Measurements from ENCODE around the gene ADGRL1. TPM values are rescaled to one million over a fixed set of nuclear protein-coding genes. Genes with fewer than 3 reads are reported as not detected.
A peak's percentile ranks its signal among the peaks of the same experiment; 100 is the strongest.

Gene ADGRL1
- total and polyA plus RNA-seq, 9 of the 15 experiments (the other 6 are each of a cell fraction or from before 2014, with no cell fraction given): 0.14 to 37.0 (median 8.6) TPM

DNA sequence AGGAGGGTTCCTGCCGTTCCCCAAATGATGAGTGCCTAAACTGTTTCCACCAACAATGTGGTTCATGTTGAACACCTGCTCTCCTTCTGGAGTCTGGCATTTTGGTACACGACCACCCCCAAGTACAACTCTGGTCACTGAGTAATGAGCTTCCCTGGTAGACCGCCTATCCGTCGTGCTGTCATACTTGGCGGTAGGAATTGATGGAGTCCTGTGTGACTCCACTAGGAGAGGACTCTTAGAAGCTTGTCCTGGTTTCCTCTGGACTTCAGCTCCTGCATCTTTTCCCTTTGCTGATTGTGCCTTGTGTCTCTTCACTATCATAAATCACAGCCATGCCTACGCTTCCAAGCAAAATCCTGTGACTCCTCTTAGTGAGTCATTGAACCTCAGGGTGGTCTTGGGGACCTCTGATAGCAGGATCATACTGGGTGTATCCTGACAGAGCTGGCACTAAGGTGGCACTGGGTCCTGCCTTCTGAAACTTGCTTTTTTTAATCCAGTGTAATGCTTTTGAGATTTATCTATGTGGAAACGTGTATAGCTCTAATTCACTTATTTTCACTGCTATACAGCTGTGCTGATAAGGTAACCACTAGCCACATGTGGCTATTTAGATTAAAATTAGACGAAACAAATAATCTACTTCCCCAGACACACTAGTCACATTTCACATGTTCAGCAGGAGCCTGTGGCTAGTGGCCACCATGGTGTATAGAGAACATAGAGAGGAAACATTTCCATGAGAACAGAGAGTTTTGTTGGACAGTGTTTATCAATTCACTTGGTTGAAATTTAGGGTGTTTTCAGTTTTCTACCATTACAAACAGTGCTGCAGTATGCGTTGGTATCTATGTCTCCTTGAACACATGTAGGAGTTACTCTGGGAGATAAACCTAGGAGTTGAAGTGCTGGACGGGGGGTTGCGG is 63.4 kb downstream of the ADGRL1 start (continued):
- TF ChIP-seq, protein P1, sequence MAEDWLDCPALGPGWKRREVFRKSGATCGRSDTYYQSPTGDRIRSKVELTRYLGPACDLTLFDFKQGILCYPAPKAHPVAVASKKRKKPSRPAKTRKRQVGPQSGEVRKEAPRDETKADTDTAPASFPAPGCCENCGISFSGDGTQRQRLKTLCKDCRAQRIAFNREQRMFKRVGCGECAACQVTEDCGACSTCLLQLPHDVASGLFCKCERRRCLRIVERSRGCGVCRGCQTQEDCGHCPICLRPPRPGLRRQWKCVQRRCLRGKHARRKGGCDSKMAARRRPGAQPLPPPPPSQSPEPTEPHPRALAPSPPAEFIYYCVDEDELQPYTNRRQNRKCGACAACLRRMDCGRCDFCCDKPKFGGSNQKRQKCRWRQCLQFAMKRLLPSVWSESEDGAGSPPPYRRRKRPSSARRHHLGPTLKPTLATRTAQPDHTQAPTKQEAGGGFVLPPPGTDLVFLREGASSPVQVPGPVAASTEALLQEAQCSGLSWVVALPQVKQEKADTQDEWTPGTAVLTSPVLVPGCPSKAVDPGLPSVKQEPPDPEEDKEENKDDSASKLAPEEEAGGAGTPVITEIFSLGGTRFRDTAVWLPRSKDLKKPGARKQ (CRISPR knock-in tag; IDR thresholded peaks at IDR 0.05): no peak
- TF ChIP-seq ZNF589 (CRISPR knock-in tag; IDR thresholded peaks at IDR 0.05; ENCODE audit: low read depth) (peak; percentile 87), ZNF76 (CRISPR knock-in tag; IDR thresholded peaks at IDR 0.05; ENCODE audit: borderline replicate concordance) (no peak), IFI16 (CRISPR knock-in tag; IDR thresholded peaks at IDR 0.05) (no peak), ETV5 (CRISPR knock-in tag; IDR thresholded peaks at IDR 0.05; ENCODE audit: low read depth) (no peak; the same call in 1 of the 2 replicates), DIDO1 (tag; IDR thresholded peaks at IDR 0.05; ENCODE audit: low read depth) (no peak), ZNF785 (CRISPR knock-in tag; IDR thresholded peaks at IDR 0.05) (no peak), POLR2AphosphoS5 (IDR thresholded peaks at IDR 0.05; ENCODE audit: control insufficient read depth, insufficient read depth, low read depth, low read length) (peak; percentile 62), ZBTB7A (IDR thresholded peaks at IDR 0.05; ENCODE audit: borderline replicate concordance, control insufficient read depth, low read depth, low read length) (no peak), CXXC5 (CRISPR knock-in tag; IDR thresholded peaks at IDR 0.05) (peak; percentile 80), ZNF551 (CRISPR knock-in tag; IDR thresholded peaks at IDR 0.05) (no peak), CBFA2T2 (conservative IDR thresholded peaks at IDR 0.05) (peak; percentile 93), NCOR1 (IDR thresholded peaks at IDR 0.05) (peak; percentile 90), MTA2 (IDR thresholded peaks at IDR 0.05; ENCODE audit: low read depth) (peak; percentile 89), KDM1A (IDR thresholded peaks at IDR 0.05) (peak; percentile 100), HDAC2 (IDR thresholded peaks at IDR 0.05) (peak; percentile 100), NONO (IDR thresholded peaks at IDR 0.05; ENCODE audit: low read depth in 2 of 2, low read length in 1 of 2) (0 out of 4 replicates have a peak, but pooled peaks of 1 of the 2 experiments have one; percentile 18), ADNP (tag; IDR thresholded peaks at IDR 0.05) (peak; percentile 10; the same call in 1 of the 2 replicates), ZNF699 (CRISPR knock-in tag; IDR thresholded peaks at IDR 0.05; ENCODE audit: insufficient replicate concordance) (no peak), E2F3 (CRISPR knock-in tag; IDR thresholded peaks at IDR 0.05) (no peak), ATF1 (CRISPR knock-in tag; IDR thresholded peaks at IDR 0.05) (no peak), ATF1 (tag; IDR thresholded peaks at IDR 0.05) (peak; percentile 61), SAP30 (IDR thresholded peaks at IDR 0.05; ENCODE audit: borderline replicate concordance, insufficient read depth, low read depth, low read length, poor library complexity, severe bottlenecking) (no peak)
- TF ChIP-seq, protein P2, sequence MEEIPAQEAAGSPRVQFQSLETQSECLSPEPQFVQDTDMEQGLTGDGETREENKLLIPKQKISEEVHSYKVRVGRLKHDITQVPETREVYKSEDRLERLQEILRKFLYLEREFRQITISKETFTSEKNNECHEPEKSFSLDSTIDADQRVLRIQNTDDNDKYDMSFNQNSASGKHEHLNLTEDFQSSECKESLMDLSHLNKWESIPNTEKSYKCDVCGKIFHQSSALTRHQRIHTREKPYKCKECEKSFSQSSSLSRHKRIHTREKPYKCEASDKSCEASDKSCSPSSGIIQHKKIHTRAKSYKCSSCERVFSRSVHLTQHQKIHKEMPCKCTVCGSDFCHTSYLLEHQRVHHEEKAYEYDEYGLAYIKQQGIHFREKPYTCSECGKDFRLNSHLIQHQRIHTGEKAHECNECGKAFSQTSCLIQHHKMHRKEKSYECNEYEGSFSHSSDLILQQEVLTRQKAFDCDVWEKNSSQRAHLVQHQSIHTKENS (CRISPR knock-in tag; IDR thresholded peaks at IDR 0.05): no peak
- TF ChIP-seq, protein P3, sequence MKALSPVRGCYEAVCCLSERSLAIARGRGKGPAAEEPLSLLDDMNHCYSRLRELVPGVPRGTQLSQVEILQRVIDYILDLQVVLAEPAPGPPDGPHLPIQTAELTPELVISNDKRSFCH (CRISPR knock-in tag; IDR thresholded peaks at IDR 0.05): no peak
- TF ChIP-seq, protein P3 (tag; IDR thresholded peaks at IDR 0.05): peak; percentile 78; the same call in 1 of the 2 replicates
